Mucosa of stomach (tissue), 1 donor: ENCODE results near the gene PCDHGB4.
"Not testable (repeated sequence)": the region's sequence is repeated elsewhere in the genome, so short reads cannot be mapped to it uniquely, and the experiment has no call there.

ENCODE experiments used
- H3K27me3 ChIP-seq: one replicate; pipeline ENCODE4 v1.7.0; 2013; ENCODE audit warnings: mild to moderate bottlenecking, low read length; ENCODE audit not compliant: control insufficient read depth, insufficient read depth
- H3K36me3 ChIP-seq: one replicate; pipeline ENCODE4 v1.7.0; 2013; ENCODE audit warnings: low read length; ENCODE audit not compliant: control insufficient read depth, insufficient read depth
- H3K4me1 ChIP-seq: one replicate; pipeline ENCODE4 v1.7.0; 2013; ENCODE audit warnings: mild to moderate bottlenecking, low read length; ENCODE audit not compliant: control insufficient read depth, insufficient read depth
- H3K4me3 ChIP-seq: one replicate; pipeline ENCODE4 v1.7.0; 2013; ENCODE audit warnings: low read length
- H3K9ac ChIP-seq: one replicate; pipeline ENCODE4 v1.7.0; 2013; ENCODE audit warnings: mild to moderate bottlenecking, low read length, moderate library complexity
- H3K9me3 ChIP-seq: one replicate; pipeline ENCODE4 v1.7.0; 2013; ENCODE audit warnings: mild to moderate bottlenecking, low read length, moderate library complexity; ENCODE audit not compliant: control insufficient read depth
- donor health status: Pancreatic carcinoma.

Gene PCDHGB4

GRCh38 chr5:141431286-141431685 is 43.8 kb downstream of the PCDHGB4 start:
- Histone ChIP-seq H3K27me3 (peaks cover 16% of the 10 kb centered on the region), H3K36me3 (no peaks in the 10 kb centered on the region), H3K4me3 (peak overlapping the region; percentile 38), H3K9ac (no peak overlapping the region), H3K4me1 (no peaks in the 10 kb centered on the region), H3K9me3 (peaks cover 41% of the 10 kb centered on the region)

DNA sequence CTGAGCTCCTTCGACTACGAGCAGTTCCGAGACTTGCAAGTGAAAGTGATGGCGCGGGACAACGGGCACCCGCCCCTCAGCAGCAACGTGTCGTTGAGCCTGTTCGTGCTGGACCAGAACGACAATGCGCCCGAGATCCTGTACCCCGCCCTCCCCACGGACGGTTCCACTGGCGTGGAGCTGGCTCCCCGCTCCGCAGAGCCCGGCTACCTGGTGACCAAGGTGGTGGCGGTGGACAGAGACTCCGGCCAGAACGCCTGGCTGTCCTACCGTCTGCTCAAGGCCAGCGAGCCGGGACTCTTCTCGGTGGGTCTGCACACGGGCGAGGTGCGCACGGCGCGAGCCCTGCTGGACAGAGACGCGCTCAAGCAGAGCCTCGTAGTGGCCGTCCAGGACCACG is 44.8 kb downstream of the PCDHGB4 start:
- not testable (repeated sequence) for H3K4me1 ChIP-seq, H3K9ac ChIP-seq, H3K4me3 ChIP-seq, H3K36me3 ChIP-seq
- peaks cover 39% of the 10 kb centered on the region for H3K9me3 ChIP-seq
- H3K27me3 ChIP-seq = peaks cover 16% of the 10 kb centered on the region

GRCh38 chr5:141432726-141433125 is 45.2 kb downstream of the PCDHGB4 start:
- Histone ChIP-seq H3K9me3 (peaks cover 35% of the 10 kb centered on the region), H3K27me3 (peaks cover 16% of the 10 kb centered on the region)
- not testable (repeated sequence) for H3K4me1 ChIP-seq, H3K36me3 ChIP-seq, H3K9ac ChIP-seq, H3K4me3 ChIP-seq

DNA sequence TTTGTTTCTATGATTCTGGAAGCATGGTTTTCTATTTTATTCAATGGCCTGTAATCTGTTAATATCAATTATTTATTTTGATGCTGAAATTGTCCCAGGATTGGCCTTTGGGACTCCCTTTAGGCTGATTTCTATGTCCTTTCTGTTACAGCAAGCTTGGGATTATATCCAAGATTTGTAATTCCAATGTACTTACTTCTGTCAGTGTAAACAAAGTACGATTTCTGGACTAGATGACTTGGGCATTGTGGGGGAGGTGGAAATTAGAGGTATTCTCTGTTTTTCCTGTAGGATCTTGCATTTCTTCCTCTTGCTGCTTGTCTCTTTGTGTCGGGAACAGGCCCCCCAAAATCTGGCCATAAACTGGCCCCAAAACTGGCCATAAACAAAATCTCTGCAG is 46.5 kb downstream of the PCDHGB4 start:
- peaks cover 16% of the 10 kb centered on the region for H3K27me3 ChIP-seq

DNA sequence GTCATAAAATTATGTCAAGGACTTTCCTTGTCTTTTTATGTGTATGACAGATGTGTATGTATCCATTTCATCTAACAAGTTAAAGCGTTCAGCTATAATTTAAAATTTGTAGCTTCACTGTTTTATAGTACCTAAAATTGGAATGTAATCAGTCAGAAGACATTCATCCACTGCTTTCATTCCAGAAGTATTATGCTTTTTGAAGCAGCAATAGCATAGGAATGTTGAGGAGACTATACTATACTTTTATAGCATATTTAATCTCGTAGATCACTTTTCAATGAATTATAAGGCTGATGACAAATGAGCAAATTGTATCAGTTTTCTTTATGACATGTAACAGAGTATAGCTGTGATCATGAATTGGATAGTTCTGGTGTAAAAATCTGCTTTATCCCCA is 49.7 kb downstream of the PCDHGB4 start:
- H3K36me3 ChIP-seq = no peaks in the 10 kb centered on the region
- peaks cover 1% of the 10 kb centered on the region for H3K27me3 ChIP-seq
- no peak overlapping the region for H3K4me3 ChIP-seq
- no peaks in the 10 kb centered on the region for H3K4me1 ChIP-seq
- peaks cover 20% of the 10 kb centered on the region for H3K9me3 ChIP-seq
- no peak overlapping the region for H3K9ac ChIP-seq

More for the DNA sequence above, 46.5 kb downstream of the PCDHGB4 start:
- Histone ChIP-seq H3K36me3 (no peaks in the 10 kb centered on the region), H3K4me1 (no peaks in the 10 kb centered on the region), H3K9ac (no peak overlapping the region), H3K9me3 (peaks cover 23% of the 10 kb centered on the region), H3K4me3 (no peak overlapping the region)

DNA sequence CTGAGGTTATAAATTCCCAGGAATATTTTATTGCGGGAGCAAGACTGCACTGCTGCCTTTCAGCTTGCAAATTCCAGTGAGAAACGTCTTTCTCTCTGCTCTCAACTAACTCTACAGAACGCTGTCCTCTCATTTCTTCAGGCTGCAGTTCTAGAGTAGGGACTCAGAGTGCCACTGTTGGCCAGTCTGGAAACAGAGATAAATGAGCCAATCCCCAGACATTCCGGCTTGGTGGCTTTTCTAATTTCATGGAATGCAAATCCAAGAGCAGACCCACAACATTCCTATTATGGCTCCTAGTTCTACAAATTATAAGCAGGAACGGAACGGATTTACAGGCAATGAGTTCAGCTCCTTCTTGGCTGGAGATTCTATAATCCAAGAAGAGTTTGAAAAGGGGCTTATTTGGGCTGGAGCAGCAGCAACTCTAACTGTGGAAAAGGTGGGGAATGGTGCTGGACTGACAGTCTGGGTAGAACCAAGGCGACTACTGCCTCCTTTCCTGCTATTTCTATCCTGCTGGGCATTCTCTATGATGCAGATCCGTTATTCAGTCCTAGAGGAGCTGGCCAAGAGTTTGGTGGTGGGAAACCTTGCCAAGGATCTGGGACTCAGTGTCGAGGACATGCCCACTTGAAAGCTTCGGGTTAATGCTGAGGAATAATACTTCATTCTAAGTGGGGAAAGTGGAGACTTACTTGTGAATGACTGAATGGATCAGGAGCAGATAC is 52.1 kb downstream of the PCDHGB4 start:
- H3K27me3 ChIP-seq = no peaks in the 10 kb centered on the region
- no peak overlapping the region for H3K9ac ChIP-seq
- H3K4me1 ChIP-seq = no peaks in the 10 kb centered on the region
- H3K4me3 ChIP-seq = no peak overlapping the region
- peaks cover 14% of the 10 kb centered on the region for H3K9me3 ChIP-seq
- no peaks in the 10 kb centered on the region for H3K36me3 ChIP-seq
